Testis (tissue), 3 donors: Measurements from ENCODE around the gene MAD2L2. TPM values are rescaled to one million over a fixed set of nuclear protein-coding genes. Genes with fewer than 3 reads are reported as not detected.

Source experiments
- DNase-seq: peaks from one replicate; pipeline ENCODE4 v3.0.0-alpha.2; 2019
- H3K27ac ChIP-seq, 2 donors: fragments of 200-600 bp; sonication (generic); one replicate each; pipeline ENCODE4 v1.5.1; 2019
- H3K27me3 ChIP-seq: fragments of 200-600 bp; sonication (generic); one replicate; pipeline ENCODE4 v1.5.1; 2019
- H3K36me3 ChIP-seq: fragments of 200-600 bp; sonication (generic); one replicate; pipeline ENCODE4 v1.5.1; 2017; ENCODE audit warnings: low read depth; ENCODE audit errors: missing control alignments
- H3K4me1 ChIP-seq: fragments of 200-600 bp; sonication (generic); one replicate; pipeline ENCODE4 v1.5.1; 2019
- H3K4me3 ChIP-seq, 2 donors: fragments of 200-600 bp; sonication (generic); one replicate each; pipeline ENCODE4 v1.5.1; 2017 to 2019
- H3K9me3 ChIP-seq: fragments of 200-600 bp; sonication (generic); one replicate; pipeline ENCODE4 v1.5.1; 2017
- POLR2A ChIP-seq: fragments of 450-650 bp; IDR thresholded peaks from one replicate; pipeline ENCODE4 v1.6.1; 2017; ENCODE audit warnings: antibody characterized with exemption, mild to moderate bottlenecking, moderate library complexity
- WGBS, 2 donors: methylation state at CpG; one replicate each; pipeline ENCODE4 v1.1.5; 2018; 5-methylcytosine and 5-hydroxymethylcytosine counted together
- intact Hi-C: fragments of 100-400 bp; cut with DNase I; formaldehyde crosslinking; loops from one replicate; pipeline ENCODE4 v1.15.1; 2023; ENCODE audit warnings: low total_unique reads
- polyA plus RNA-seq: library from polyadenylated mRNA; stranded (reverse); fragments of 350-450 nt; fragmentation: Illumina TruSeq; extraction: RNeasy Lipid Tissue Mini Kit (QIAGEN cat#74804); gene quantifications from one replicate; pipeline ENCODE4 v1.2.3, GENCODE V29; 2014; ENCODE audit warnings: low read depth, low replicate concordance; ENCODE audit not compliant: insufficient read depth
- total RNA-seq, 2 donors: library from RNA; depleted of rRNA; stranded (reverse); fragments of >200 nt; gene quantifications; one replicate each; pipeline ENCODE4 v1.2.3, GENCODE V29; 2016
- TF ChIP-seq, protein P1 (sequence below), 3 experiments: fragments of 450-650 bp in 2 of 3; fragments of 200-600 bp in 1 of 3; sonication (generic) in 1 of 3; IDR thresholded peaks; one replicate each; pipeline ENCODE4 v1.5.1; 2016 to 2019; ENCODE audit warnings: antibody characterized with exemption in 3 of 3, mild to moderate bottlenecking in 2 of 3, moderate library complexity in 1 of 3

MAD2L2 gene
- total and polyA plus RNA-seq, 3 donors from 2014 or later = 77.0 to 116 (median 115) TPM

GRCh38 chr1:11634365-11635192, 46.4 kb downstream of the MAD2L2 start:
- H3K36me3 ChIP-seq = no peaks in the 10 kb centered on the region
- 59 to 65% methylated on average over 9 to 11 of the region's 11 CpGs for WGBS, 2 donors
- H3K9me3 ChIP-seq = no peaks in the 10 kb centered on the region
- H3K4me1 ChIP-seq = no peaks in the 10 kb centered on the region
- H3K27ac ChIP-seq = no peak overlapping the region
- intact Hi-C loops = no loop called here
- no peak for DNase-seq
- TF ChIP-seq, protein P1, sequence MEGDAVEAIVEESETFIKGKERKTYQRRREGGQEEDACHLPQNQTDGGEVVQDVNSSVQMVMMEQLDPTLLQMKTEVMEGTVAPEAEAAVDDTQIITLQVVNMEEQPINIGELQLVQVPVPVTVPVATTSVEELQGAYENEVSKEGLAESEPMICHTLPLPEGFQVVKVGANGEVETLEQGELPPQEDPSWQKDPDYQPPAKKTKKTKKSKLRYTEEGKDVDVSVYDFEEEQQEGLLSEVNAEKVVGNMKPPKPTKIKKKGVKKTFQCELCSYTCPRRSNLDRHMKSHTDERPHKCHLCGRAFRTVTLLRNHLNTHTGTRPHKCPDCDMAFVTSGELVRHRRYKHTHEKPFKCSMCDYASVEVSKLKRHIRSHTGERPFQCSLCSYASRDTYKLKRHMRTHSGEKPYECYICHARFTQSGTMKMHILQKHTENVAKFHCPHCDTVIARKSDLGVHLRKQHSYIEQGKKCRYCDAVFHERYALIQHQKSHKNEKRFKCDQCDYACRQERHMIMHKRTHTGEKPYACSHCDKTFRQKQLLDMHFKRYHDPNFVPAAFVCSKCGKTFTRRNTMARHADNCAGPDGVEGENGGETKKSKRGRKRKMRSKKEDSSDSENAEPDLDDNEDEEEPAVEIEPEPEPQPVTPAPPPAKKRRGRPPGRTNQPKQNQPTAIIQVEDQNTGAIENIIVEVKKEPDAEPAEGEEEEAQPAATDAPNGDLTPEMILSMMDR (IDR thresholded peaks at IDR 0.05) = no peak
- TF ChIP-seq POLR2A = no peak
- no peak overlapping the region for H3K4me3 ChIP-seq
- no peaks in the 10 kb centered on the region for H3K27me3 ChIP-seq

DNA sequence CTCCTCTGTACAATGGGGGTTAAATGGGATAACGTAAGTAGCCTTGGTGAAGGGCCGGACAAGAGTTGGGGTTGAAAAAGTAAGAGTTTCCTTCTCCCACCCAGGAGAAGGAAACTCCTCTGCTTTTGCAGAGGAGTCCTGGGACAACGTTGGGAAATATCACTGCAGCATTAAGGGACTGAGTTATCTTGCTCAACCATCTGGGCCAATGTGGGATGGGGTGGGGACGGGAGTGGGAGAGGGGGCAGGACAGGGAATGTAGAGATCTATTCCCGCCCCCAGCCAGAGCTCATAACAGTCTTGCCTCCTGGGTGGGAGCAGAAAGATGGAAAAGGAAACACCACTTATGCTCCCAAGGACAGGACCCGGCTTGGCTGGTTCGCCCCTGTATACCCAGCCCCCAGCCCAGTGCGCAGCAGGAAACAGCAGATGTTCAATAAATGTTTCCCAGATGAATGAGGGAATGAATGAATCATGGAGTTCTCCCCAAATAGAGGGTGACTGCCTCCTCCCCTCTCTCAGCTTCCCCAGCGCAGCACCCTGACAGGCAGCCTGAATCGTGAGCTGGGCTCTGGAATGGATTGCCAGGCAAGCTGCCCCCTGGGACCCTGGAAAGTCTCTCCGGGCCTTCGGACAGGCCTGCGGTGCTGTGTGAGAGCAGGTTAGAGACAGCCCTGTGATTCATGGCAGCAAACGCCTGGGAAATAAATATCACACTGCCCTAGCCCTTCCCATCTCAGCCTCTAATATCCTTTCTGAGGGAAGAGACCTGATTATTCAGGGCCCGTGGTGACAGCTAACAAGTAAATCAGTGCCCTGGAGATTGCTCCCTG, 51.5 kb downstream of the MAD2L2 start:
- no peak for DNase-seq
- Histone ChIP-seq H3K27ac (no peak overlapping the region), H3K9me3 (no peaks in the 10 kb centered on the region), H3K27me3 (no peaks in the 10 kb centered on the region), H3K4me1 (no peaks in the 10 kb centered on the region), H3K36me3 (no peaks in the 10 kb centered on the region), H3K4me3 (no peak overlapping the region)
- TF ChIP-seq POLR2A = no peak
- TF ChIP-seq, protein P1 (IDR thresholded peaks at IDR 0.05) = no peak
- 34 to 46% methylated on average over 12 to 15 of the region's 15 CpGs for WGBS, 2 donors
- intact Hi-C loops = no loop called here

GRCh38 chr1:11628767-11629166, 52.2 kb downstream of the MAD2L2 start:
- TF ChIP-seq POLR2A = no peak
- intact Hi-C loops = no loop called here
- no peaks in the 10 kb centered on the region for H3K27me3 ChIP-seq

GRCh38 chr1:11626551-11626950, 54.4 kb downstream of the MAD2L2 start:
- H3K27me3 ChIP-seq = no peaks in the 10 kb centered on the region
- H3K4me3 ChIP-seq = no peak overlapping the region
- no peak for DNase-seq
- H3K4me1 ChIP-seq = no peaks in the 10 kb centered on the region
- intact Hi-C loops = no loop called here
- TF ChIP-seq POLR2A = no peak
- TF ChIP-seq, protein P1 (IDR thresholded peaks at IDR 0.05) = no peak
- no peaks in the 10 kb centered on the region for H3K36me3 ChIP-seq
- H3K9me3 ChIP-seq = no peaks in the 10 kb centered on the region
- H3K27ac ChIP-seq = no peak overlapping the region
- WGBS, 2 donors = 63 to 69% methylated on average over 3 of the region's 3 CpGs

More at GRCh38 chr1:11628767-11629166, 52.2 kb downstream of the MAD2L2 start:
- H3K4me1 ChIP-seq = no peaks in the 10 kb centered on the region
- WGBS, 2 donors = 90 to 96% methylated on average over 7 of the region's 7 CpGs
- no peak for DNase-seq
- H3K4me3 ChIP-seq = no peak overlapping the region
- H3K36me3 ChIP-seq = no peaks in the 10 kb centered on the region
- H3K9me3 ChIP-seq = no peaks in the 10 kb centered on the region
- H3K27ac ChIP-seq = no peak overlapping the region

Other genes with a start within 250 kb of the MAD2L2 start
- gene DISP3, start 202.0 kb downstream of the MAD2L2 start, total RNA-seq = 1 to 10 TPM; 6.8 to 8.8 TPM
- gene DISP3, start 202.0 kb downstream of the MAD2L2 start, polyA plus RNA-seq = 7.3 TPM
- gene FBXO2, start 26.7 kb downstream of the MAD2L2 start, total RNA-seq = 10 to 100 TPM; 11.3 to 17.3 TPM
- 19.0 TPM for gene FBXO2, start 26.7 kb downstream of the MAD2L2 start, polyA plus RNA-seq
- gene FBXO44, start 26.3 kb downstream of the MAD2L2 start, total RNA-seq = 10 to 100 TPM; 28.0 to 31.3 TPM
- gene FBXO44, start 26.3 kb downstream of the MAD2L2 start, polyA plus RNA-seq = 36.4 TPM
- gene FBXO6, start 16.9 kb downstream of the MAD2L2 start, total RNA-seq = 10 to 100 TPM in 1 of 2 donors, 1 to 10 TPM in 1; 7.8 to 17.3 TPM
- 15.8 TPM for gene FBXO6, start 16.9 kb downstream of the MAD2L2 start, polyA plus RNA-seq
- gene DRAXIN, start 10.6 kb upstream of the MAD2L2 start, total RNA-seq = under 1 TPM; 0.79 to 0.93 TPM
- 0.53 TPM for gene DRAXIN, start 10.6 kb upstream of the MAD2L2 start, polyA plus RNA-seq
- 10 to 100 TPM; 64.1 to 75.3 TPM for gene AGTRAP, start 55.0 kb upstream of the MAD2L2 start, total RNA-seq
- 49.2 TPM for gene AGTRAP, start 55.0 kb upstream of the MAD2L2 start, polyA plus RNA-seq
- 10 to 100 TPM; 26.0 to 34.5 TPM for gene C1orf167, start 81.0 kb upstream of the MAD2L2 start, total RNA-seq
- gene C1orf167, start 81.0 kb upstream of the MAD2L2 start, polyA plus RNA-seq = 64.2 TPM
- 10 to 100 TPM; 68.3 to 78.3 TPM for gene MTHFR, start 124.8 kb upstream of the MAD2L2 start, total RNA-seq
- gene MTHFR, start 124.8 kb upstream of the MAD2L2 start, polyA plus RNA-seq = 30.4 TPM
- gene CLCN6, start 125.0 kb upstream of the MAD2L2 start, total RNA-seq = 10 to 100 TPM; 57.1 to 91.7 TPM
- gene CLCN6, start 125.0 kb upstream of the MAD2L2 start, polyA plus RNA-seq = 47.9 TPM
- not detected for gene NPPA, start 166.6 kb upstream of the MAD2L2 start, total RNA-seq
- gene NPPA, start 166.6 kb upstream of the MAD2L2 start, polyA plus RNA-seq = not detected
- under 1 TPM in 1 of 2 donors, not detected in 1; 0.50 TPM for gene NPPB, start 177.8 kb upstream of the MAD2L2 start, total RNA-seq
- gene NPPB, start 177.8 kb upstream of the MAD2L2 start, polyA plus RNA-seq = not detected
- gene KIAA2013, start 245.3 kb upstream of the MAD2L2 start, total RNA-seq = 100 to 1,000 TPM; 140 to 144 TPM
- gene KIAA2013, start 245.3 kb upstream of the MAD2L2 start, polyA plus RNA-seq = 73.5 TPM